Measurements from ENCODE around the gene PSMC3IP.

Gene PSMC3IP

GRCh38 chr17:42568341-42569111, 9.0 kb downstream of the PSMC3IP start:
- ChIA-PET POLR2A (interaction anchor here (2.6 kb wide), 1 partner anchor 9 kb away, joined by 20 read pairs; the partner anchor contains the start of gene PSMC3IP), CTCF (interaction anchor here (2.6 to 6.5 kb wide), 2 partner anchors 10 to 112 kb away, joined by 8 to 53 read pairs; partner anchors contain the start of gene PSMC3IP)
- TF ChIP-seq, protein P1, sequence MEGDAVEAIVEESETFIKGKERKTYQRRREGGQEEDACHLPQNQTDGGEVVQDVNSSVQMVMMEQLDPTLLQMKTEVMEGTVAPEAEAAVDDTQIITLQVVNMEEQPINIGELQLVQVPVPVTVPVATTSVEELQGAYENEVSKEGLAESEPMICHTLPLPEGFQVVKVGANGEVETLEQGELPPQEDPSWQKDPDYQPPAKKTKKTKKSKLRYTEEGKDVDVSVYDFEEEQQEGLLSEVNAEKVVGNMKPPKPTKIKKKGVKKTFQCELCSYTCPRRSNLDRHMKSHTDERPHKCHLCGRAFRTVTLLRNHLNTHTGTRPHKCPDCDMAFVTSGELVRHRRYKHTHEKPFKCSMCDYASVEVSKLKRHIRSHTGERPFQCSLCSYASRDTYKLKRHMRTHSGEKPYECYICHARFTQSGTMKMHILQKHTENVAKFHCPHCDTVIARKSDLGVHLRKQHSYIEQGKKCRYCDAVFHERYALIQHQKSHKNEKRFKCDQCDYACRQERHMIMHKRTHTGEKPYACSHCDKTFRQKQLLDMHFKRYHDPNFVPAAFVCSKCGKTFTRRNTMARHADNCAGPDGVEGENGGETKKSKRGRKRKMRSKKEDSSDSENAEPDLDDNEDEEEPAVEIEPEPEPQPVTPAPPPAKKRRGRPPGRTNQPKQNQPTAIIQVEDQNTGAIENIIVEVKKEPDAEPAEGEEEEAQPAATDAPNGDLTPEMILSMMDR (IDR thresholded peaks at IDR 0.05; ENCODE audit: insufficient read depth, low read length, missing control alignments) = no peak
- no peak for DNase-seq (ENCODE audit: low read depth, low spot score)
- no peak overlapping the region; the same call in 1 of the 2 replicates for H3K4me3 ChIP-seq (ENCODE audit: low read depth, low read length)

DNA sequence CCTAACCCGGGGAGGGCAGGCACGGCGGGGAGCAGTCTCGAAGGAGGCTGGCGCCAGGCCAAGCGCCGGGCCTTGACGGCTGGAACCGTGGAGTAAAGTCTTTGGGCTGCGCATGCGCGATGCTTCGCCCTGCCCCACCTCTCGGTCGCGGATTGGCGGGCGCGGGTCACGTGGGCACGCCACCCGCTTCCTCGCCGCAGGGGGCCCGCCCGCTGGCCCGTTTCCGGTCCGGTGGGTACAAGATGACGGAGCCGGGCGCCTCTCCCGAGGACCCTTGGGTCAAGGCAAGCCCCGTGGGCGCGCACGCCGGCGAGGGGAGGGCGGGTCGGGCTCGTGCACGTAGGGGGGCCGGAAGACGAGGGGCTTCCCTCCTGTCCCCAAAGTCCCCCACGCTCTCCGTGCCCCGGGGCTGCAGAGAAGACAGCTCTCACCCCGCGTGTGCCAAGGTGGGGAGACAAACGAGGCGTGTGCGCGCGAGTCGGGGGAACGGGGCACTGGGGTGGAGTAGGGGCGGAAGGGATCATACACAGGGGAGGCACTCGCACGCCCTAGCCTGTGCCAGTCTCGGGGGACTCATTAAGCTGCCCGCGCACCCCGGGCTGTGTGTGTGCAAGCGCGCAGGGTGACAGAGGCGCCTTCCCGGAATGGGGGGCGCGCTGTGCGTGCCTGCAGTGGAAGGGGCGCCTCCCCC, 10.5 kb downstream of the PSMC3IP start, which contains the start of gene MLX:
MLX (plus strand) TSS at position 218 of the 691 bp plus-strand sequence; CDS start at position 243, 25 bp downstream.
- peak within 1 kb of the TSS; percentile 95 for H3K4me3 ChIP-seq (ENCODE audit: low read depth, low read length)
- ChIA-PET POLR2A (interaction anchor here (1.5 to 2.6 kb wide), 2 partner anchors 10 to 13 kb away, joined by 4 to 20 read pairs; partner anchors contain the start of gene PSMC3IP), CTCF (interaction anchor here (1.2 to 6.5 kb wide), 2 partner anchors 11 to 255 kb away, joined by 4 to 53 read pairs; partner anchors contain the start of gene PSMC3IP)
- DNase-seq (ENCODE audit: low read depth, low spot score) = no peak
- TF ChIP-seq, protein P1 (IDR thresholded peaks at IDR 0.05; ENCODE audit: insufficient read depth, low read length, missing control alignments) = no peak

- TF ChIP-seq, protein P1 (IDR thresholded peaks at IDR 0.05; ENCODE audit: insufficient read depth, low read length, missing control alignments) = no peak
- ChIA-PET CTCF (interaction anchor here (0.9 to 6.5 kb wide), 2 partner anchors 12 to 541 kb away, joined by 3 to 53 read pairs; partner anchors contain the start of gene PSMC3IP), POLR2A (interaction anchor here (1.1 to 2.6 kb wide), 3 partner anchors 11 to 143 kb away, joined by 3 to 20 read pairs (median 4); partner anchors contain the start of genes CAVIN1 and PSMC3IP)
- peak overlapping the region; percentile 95 for H3K4me3 ChIP-seq (ENCODE audit: low read depth, low read length)
- no peak for DNase-seq (ENCODE audit: low read depth, low spot score)
Observed at GRCh38 chr17:42566215-42566882, 11.2 kb downstream of the PSMC3IP start.

- no peak for DNase-seq (ENCODE audit: low read depth, low spot score)
- ChIA-PET CTCF (interaction anchor here (0.9 to 6.5 kb wide), 3 partner anchors 9 to 540 kb away, joined by 3 to 53 read pairs (median 3); partner anchors contain the start of gene PSMC3IP), POLR2A (interaction anchor here (1.1 to 2.6 kb wide), 3 partner anchors 11 to 143 kb away, joined by 3 to 20 read pairs (median 4); partner anchors contain the start of genes CAVIN1 and PSMC3IP)
- TF ChIP-seq, protein P1 (IDR thresholded peaks at IDR 0.05; ENCODE audit: insufficient read depth, low read length, missing control alignments) = no peak
- H3K4me3 ChIP-seq (ENCODE audit: low read depth, low read length) = no peak overlapping the region
Observed at GRCh38 chr17:42565523-42566214, 11.9 kb downstream of the PSMC3IP start.

DNA sequence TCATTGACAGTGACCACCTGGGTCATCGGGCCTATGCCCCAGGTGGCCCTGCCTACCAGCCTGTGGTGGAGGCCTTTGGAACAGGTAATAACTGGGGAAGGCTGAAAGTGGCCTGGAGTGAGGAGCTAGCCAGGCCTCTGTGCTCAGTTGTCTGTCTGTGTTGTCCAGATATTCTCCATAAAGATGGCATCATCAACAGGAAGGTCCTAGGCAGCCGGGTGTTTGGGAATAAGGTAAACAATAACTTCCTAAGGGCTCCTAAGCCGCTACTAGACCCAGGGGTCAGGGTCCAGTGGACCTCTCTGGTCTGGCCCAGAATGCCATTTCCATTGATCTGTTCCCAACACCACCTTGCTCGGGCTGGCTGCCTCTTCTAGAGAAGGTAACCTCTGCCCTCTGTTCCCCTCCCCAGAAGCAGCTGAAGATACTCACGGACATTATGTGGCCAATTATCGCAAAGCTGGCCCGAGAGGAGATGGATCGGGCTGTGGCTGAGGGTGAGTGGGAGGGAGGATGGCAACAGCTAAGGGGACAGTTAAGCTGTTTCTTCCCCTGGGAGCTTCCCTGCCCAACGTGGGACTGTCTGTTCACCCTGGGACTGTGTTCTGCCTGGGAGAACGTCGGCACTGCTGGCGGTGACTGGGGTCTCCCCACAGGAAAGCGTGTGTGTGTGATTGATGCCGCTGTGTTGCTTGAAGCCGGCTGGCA, 12.6 kb downstream of the PSMC3IP start:
- H3K4me3 ChIP-seq (ENCODE audit: low read depth, low read length) = no peak overlapping the region
- POLR2A ChIA-PET = interaction anchor here (1.1 to 1.2 kb wide), 2 partner anchors 10 to 142 kb away, joined by 3 to 4 read pairs; partner anchors contain the start of gene CAVIN1
- TF ChIP-seq, protein P1 (IDR thresholded peaks at IDR 0.05; ENCODE audit: insufficient read depth, low read length, missing control alignments) = no peak
- no peak for DNase-seq (ENCODE audit: low read depth, low spot score)
- CTCF ChIA-PET = interaction anchor here (1.0 to 6.5 kb wide), 3 partner anchors 9 to 13 kb away, joined by 3 to 53 read pairs (median 3); partner anchors contain the start of gene PSMC3IP
